WERI-Rb-1 (cell line): Measurements from ENCODE around the gene NFAM1.

Source experiments
- DNase-seq: peaks from one replicate; pipeline ENCODE4 v3.0.0-alpha.2; 2020
- H3K27ac ChIP-seq: fragments of 250-450 bp; sonication (Bioruptor Pico); 2 replicates; pipeline ENCODE4 v1.5.1; 2020; ENCODE audit warnings: mild to moderate bottlenecking, moderate library complexity
- H3K27me3 ChIP-seq: fragments of 250-450 bp; sonication (Bioruptor Pico); 2 replicates; pipeline ENCODE4 v1.5.1; 2021; ENCODE audit warnings: mild to moderate bottlenecking, low read depth, moderate library complexity; ENCODE audit not compliant: insufficient read depth, severe bottlenecking
- H3K36me3 ChIP-seq: fragments of 250-450 bp; sonication (Bioruptor Pico); 2 replicates; pipeline ENCODE4 v1.5.1; 2020; ENCODE audit warnings: mild to moderate bottlenecking, moderate library complexity
- H3K4me3 ChIP-seq: 2 replicates; pipeline ENCODE4 v1.5.1; 2011; ENCODE audit warnings: low read depth, mild to moderate bottlenecking, control low read depth, low read length
- H3K9me3 ChIP-seq: fragments of 250-450 bp; sonication (Bioruptor Pico); 2 replicates; pipeline ENCODE4 v1.5.1; 2021; ENCODE audit warnings: mild to moderate bottlenecking, moderate library complexity; ENCODE audit not compliant: severe bottlenecking
- CTCF ChIP-seq: IDR thresholded peaks from 2 replicates; pipeline ENCODE4 v1.5.1; 2011; ENCODE audit warnings: low read depth, mild to moderate bottlenecking, control low read depth, inconsistent platforms, low read length

Gene NFAM1

DNA sequence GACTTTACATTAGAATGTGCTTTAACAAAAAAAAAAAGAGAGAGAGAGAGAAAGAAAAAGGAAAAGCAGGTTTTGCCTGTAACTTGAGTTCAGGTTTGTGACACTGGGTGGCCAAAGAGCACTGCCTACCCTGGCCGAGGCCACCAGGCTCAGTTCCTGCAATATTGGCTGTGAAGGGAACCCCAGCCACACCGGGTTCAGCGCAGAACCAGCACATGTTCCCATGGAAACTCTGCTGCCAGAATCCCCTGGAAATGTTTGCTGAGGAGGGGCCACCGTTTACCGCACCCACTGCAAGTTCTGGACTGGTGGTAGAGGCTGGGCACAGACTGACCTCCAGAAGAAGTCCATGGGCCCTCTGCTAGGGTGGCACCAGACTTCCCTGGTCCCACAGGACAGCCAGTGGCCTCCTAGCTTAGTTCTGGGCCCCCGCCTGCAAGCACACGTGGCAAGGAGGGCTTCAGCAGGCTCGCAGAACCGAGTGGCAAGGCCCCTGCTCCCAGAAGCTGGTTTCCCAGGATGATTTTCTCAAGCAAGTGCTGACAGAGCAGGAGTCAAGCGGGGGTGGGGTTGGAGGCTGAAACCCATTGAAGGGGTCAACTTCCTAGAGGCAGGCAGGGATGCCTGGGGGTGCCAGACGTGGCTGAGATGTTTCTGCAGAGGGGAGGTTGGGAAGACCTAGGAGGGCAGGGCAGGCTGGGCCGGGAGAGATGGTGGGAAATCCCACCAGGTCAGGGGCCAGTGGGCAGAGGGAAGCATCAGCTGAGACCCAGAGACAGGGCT lies 51.2 kb downstream of the NFAM1 start:
- TF ChIP-seq CTCF, result peak; percentile 15; the same call in 1 of the 2 replicates
- no peak for DNase-seq

GRCh38 chr22:42379966-42380537 lies 52.2 kb downstream of the NFAM1 start:
- no peaks in the 10 kb centered on the region for H3K27me3 ChIP-seq
- DNase-seq, result no peak

More for the DNA sequence above, 51.2 kb downstream of the NFAM1 start:
- H3K36me3 ChIP-seq, result no peaks in the 10 kb centered on the region
- H3K4me3 ChIP-seq, result no peak overlapping the region
- no peaks in the 10 kb centered on the region for H3K27me3 ChIP-seq
- no peak overlapping the region for H3K27ac ChIP-seq
- H3K9me3 ChIP-seq, result no peaks in the 10 kb centered on the region

DNA sequence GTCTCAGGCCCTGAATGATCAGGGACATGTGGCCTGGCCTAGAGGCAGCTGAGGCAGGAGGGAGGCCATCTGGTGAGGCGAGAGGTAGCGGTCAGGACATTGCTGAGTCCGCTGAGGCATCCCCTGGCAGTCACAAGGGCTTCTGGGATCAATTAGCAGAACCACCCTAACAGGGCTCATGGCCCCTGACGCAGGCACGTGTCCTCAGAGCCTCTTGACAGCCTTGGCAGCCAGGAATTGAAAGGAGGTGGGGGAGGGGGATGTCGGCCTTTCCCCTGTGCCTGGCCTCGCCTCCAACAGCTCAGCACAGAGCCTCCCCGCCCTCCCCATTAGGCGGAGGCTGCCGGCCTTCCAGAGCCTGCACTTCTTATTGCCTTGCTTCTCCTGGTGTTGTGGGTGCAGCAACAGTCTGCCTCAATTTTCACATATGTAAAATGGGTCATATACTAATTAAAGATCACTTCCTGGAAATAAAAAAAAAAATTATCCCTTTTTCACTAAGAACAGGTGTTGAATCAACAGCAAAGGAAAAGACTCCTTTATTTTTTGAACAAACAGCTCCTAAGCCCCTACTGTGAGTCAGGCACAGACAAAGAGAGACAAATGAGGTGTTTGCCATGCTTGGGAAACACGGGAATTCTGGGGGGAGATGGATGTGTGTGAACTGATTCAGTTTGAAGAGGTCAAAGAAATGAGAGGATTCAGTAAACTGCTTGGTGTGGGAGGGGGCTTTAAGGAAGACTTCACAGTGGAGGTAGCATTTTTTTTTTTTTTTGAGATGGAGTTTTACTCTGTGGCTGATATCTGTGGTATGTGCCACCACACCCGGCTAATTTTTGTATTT lies 55.3 kb downstream of the NFAM1 start:
- TF ChIP-seq CTCF, result no peak
- no peaks in the 10 kb centered on the region for H3K36me3 ChIP-seq

More at GRCh38 chr22:42379966-42380537, 52.2 kb downstream of the NFAM1 start:
- H3K4me3 ChIP-seq, result no peak overlapping the region
- no peaks in the 10 kb centered on the region for H3K9me3 ChIP-seq
- H3K36me3 ChIP-seq, result no peaks in the 10 kb centered on the region
- TF ChIP-seq CTCF, result no peak
- H3K27ac ChIP-seq, result no peak overlapping the region

GRCh38 chr22:42375982-42376381 lies 56.2 kb downstream of the NFAM1 start:
- peak overlapping the region; percentile 11 for H3K4me3 ChIP-seq
- no peaks in the 10 kb centered on the region for H3K36me3 ChIP-seq
- H3K27ac ChIP-seq, result peak overlapping the region; percentile 85
- H3K27me3 ChIP-seq, result no peaks in the 10 kb centered on the region
- H3K9me3 ChIP-seq, result no peaks in the 10 kb centered on the region
- peak; percentile 96 for DNase-seq
- no peak for TF ChIP-seq CTCF

More for the DNA sequence above, 55.3 kb downstream of the NFAM1 start:
- H3K27me3 ChIP-seq, result no peaks in the 10 kb centered on the region
- DNase-seq, result peak; percentile 98
- no peaks in the 10 kb centered on the region for H3K9me3 ChIP-seq
- no peak overlapping the region for H3K4me3 ChIP-seq
- peak overlapping the region; percentile 85 for H3K27ac ChIP-seq

DNA sequence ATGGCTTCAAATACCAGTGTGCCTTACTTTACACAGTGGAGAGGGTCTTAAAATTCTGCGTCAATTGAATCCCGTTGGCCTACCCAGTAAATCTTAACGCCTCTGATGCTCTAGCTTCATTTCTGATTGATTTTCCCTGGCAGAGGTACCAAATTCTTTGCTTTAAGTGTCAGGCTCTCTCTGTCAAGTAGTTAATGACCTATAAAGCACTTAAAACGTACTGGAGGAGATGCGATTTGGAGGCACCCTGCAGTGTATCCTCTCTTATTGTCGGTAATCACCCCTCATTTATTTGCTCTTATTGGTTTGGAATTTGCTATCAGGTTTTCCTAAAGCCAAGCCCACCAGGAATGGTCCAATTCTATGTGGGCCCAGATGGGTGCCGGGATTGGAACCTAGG lies 59.2 kb downstream of the NFAM1 start:
- Histone ChIP-seq H3K27ac (no peak overlapping the region), H3K9me3 (no peaks in the 10 kb centered on the region), H3K4me3 (no peak overlapping the region), H3K36me3 (no peaks in the 10 kb centered on the region; the same call in 1 of the 2 replicates), H3K27me3 (no peaks in the 10 kb centered on the region)
- DNase-seq, result no peak
- TF ChIP-seq CTCF, result no peak
